Myocyte (in vitro differentiated cells): Measurements from ENCODE around the gene DAO. TPM values are rescaled to one million over a fixed set of nuclear protein-coding genes. Genes with fewer than 3 reads are reported as not detected.

Experiments
- DNase-seq: peaks from one replicate; pipeline ENCODE4 v3.0.0-alpha.2; 2012; ENCODE audit warnings: low read depth
- total RNA-seq: library from RNA; depleted of rRNA; stranded (reverse); fragments of >200 nt; gene quantifications from 2 replicates; pipeline ENCODE4 v1.2.3, GENCODE V29; 2014

The DAO gene
- total RNA-seq, 1 donor from 2014 or later = not detected

DNA sequence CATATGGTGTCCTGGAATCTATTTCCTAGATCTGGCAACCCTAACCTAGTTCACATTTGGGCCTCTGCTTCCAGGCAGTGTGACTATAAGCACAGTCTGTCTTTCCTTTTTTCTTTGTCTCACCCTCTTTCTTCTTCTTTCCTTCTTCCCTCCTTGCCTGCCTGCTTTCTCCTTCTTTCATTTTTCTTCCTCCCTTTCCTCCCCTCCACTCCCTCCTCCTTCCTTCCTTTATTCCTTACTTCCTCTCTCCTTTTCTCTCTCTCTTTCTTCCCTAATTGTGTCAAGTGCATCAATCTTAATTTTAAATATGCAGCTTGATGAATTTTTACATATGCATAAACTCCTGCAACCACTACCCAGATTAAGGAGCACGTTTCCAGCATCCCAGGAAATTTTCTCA lies 4.6 kb upstream of the DAO start:
- DNase-seq = no peak

DNA sequence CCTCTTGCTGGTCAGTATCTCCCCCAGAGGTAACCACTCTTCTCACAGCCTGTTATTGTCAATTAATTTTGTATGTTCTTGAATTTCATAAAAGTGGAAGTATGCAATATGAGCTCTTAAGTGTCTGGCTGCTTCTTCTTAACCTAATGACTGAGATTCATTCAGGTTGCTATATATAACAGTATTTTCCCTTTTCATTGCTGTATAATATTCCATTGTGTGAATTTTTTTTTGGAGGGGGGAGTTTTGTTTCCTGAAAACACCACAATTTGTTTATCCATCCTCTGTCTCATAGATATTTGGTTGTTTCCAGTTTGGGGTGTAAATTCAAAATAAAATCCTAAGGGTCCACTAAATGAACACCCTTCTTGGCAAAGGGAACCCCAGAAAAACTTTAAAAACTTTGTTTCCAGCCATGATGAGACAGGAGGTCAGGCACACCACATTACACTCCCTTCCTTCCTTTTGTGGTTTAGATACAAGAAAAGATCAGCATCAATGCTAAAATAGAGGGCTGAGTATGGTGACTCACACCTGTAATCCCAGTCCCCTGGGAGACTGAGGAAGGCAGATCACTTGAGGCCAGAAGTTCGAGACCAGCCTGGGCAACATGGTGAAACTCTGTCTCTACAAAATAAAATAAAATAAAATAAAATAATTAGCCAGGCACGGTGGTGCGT lies 4.1 kb upstream of the DAO start:
- no peak for DNase-seq

DNA sequence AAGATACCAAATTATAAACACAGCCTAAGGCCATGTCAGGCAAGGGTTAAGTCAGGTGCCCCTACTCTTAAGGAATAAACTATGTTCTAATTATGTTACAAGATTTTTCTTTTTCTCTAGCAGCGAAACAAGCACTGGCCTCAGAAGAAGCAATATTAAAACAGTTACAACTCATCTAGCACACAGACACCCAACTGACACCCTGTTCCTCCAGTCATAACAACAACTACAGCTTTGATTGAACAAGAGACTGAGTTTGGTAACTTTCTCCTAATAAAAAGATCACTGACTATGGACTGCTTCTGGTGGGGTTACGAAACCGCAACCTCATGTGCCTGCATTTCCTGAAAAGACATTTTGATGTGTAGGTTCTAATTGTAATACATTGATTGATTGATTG lies 3.3 kb upstream of the DAO start:
- no peak for DNase-seq

DNA sequence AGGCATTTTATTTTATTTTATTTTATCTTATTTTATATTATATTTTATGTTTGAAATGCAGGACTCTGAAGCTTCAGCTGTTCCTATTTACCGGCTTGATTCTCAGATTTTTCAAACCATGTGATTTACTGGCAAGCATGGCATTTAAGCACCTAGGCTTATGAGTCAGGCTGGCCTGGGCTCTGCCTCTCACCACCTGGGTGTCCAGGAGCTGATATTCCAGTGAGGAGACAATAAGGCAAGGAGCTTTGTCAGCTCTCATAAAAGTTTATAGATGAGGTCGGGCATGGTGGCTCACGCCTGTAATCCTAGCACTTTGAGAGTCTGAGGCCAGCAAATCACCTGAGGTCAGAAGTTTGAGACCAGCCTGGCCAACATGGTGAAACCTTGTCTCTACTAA lies 2.1 kb downstream of the DAO start:
- DNase-seq = no peak

DNA sequence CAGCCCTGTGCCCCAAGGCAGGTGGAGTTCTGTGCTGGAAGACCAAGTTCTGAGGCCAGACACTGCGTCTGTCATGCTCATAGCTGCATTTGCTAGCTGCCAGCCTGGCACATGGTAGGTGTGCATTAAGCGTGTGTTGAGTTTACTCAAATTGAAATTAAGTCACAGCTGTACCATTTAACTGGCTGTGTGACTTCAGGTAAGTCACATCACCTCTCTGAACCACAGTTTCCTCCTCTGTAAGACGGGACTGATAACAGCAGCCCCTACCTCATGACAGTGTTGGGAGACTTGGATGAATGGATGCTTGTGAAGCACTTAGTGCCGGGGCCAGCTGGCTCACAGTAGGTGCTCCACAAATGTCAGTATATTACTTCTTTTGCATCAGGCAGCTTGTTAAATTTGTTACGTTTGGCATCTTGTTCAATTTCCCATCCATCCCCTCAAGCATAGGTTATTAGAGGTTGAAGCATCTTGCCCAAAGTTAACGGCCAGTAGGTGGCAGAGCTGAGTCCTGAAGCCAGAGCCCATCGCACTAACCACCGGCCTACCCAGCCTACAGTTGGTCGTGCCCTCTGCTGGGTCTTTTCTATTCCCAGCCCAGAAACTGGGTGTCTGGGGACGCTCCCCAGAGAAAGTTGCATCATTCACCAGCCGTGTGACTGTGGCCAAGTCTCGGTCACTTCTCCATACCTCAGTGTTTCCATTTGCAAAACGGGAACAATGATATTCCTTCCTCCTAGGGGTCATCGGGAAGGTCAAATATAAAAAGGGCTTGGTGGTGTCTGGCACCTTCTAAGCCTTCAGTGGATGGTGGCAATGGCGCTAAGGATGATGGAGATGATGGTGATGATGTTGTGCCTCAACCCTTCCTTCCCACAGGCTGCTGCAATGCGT lies 4.5 kb downstream of the DAO start:
- DNase-seq = peak; percentile 28

DNA sequence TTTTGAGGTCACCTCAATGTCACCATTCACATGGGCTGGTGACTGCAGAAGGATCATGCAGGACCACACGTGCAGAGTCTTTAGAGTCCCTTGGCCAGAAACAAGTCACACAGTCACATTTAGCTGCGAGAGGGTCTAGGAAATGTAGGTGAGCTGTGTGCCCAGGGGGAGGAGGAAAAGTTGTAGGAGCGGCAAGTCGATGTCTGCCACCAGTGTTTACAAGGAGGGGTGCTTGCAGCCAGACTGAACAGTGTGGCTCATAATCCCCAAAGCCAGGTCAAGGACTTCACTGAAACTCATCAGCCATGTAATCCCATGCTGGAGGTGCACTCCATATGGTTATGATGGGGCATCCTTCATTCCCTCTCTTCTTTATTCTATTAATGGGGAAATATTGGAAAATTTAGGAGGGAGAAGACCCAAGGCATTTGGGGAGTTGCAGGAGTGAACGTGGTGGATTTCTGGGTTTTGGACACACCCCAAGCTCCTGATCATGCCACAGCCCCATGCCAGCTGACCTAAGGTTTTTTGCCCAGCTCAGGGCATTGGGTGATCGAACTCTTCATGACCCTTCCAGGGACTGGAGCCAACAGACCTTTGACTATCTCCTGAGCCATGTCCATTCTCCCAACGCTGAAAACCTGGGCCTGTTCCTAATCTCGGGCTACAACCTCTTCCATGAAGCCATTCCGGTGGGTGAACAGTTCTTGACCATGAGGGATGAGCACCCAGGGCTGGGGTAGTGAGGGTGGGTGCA lies 7.2 kb downstream of the DAO start:
- DNase-seq = no peak

DNA sequence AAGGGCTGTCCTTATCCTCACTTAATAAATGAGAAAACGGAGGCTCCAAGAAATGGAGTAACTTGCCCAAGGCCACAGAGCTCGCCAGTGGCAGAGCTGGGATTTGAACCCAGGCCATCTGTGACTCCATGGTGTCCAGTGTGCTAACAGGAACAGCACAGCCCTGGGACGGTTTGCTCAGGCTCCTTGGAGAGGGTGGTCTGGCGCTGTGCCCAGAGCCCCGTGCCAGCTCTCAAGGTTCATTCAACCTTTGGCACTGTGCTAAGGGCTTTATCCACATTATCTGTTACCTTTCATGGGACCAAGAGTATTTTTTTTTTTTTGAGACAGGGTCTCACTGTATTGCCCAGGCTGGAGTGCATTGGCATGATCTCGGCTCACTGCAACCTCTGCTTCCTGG lies 8.1 kb downstream of the DAO start:
- DNase-seq = no peak

DNA sequence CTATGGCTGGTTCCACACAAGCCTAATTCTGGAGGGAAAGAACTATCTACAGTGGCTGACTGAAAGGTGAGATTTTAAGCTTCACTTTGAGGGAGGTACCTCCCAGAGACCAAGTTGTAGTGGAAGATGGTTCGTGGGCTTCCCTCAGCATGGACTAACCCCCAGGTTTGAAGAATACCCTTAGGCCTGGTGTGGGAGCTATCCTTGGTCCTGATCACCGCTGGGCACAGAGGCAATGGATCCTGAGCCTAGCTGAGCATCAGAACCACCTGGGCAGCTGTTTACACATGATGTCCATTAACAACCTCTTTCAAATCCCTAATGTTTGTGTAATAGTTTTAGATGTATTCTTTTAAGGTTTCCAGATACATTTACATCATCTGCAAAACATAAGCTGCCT lies 10.3 kb downstream of the DAO start:
- DNase-seq = peak; percentile 25

DNA sequence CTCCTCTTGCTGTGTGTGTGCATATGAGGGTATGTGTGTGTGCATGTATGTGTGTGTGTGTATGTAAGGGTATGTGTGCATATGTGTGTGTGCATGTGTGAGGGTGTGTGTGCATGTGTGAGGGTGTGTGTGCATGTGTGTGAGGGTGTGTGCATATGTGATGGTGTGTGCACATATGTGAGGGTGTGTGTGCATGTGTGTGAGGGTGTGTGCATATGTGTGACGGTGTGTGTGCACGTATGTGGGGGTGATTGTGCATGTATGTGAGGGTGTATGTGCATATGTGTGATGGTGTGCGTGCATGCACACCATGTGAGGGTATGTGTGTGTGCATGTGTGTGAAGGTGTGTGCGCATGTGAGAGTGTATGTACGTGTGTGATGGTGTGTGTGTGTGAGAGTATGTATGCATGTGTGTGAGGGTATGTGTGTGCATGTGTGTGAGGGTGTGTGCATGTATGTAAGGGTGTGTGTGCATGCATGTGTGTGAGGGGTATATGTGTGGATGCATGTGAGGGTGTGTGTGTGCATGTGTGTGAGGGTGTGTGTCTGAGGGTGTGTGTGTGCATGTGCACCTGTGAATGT lies 15.4 kb downstream of the DAO start:
- DNase-seq = no peak

DNA sequence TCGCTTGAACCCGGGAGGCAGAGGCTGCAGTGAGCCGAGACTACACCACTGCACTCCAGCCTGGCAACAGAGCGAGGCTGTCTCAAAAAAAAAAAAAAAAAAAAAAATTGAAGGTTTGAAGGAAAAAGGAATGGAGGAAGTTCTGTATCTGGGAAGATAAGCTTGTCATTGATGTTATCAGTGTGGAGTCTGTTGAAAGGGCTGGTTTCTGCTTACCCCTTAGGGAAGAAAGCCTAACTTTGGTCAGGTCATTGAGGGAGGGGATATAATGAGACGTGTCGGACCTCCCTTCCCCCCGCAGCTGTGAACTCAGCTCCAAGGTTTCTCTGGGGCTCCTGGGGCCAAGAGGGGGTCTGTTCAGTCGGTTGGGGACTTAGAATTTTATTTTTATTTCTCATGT lies 16.4 kb downstream of the DAO start:
- DNase-seq = no peak

DNA sequence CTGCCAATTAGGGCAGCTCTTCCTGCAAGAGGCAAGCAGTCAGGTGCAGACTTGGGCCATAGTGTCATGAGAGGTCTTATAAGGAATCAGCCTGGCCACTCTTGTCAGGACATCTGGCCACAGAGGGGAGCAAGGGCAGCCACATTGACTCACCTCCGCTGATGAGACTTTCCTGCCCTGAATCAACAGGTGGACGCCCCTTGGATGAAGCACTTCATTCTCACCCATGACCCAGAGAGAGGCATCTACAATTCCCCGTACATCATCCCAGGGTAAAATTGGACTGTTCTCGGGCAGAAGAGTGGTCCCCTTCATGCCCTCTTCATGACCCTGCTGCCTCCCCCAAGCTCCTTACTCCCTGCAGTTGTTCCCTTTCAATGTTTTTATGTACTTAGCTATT lies 16.9 kb downstream of the DAO start:
- no peak for DNase-seq

DNA sequence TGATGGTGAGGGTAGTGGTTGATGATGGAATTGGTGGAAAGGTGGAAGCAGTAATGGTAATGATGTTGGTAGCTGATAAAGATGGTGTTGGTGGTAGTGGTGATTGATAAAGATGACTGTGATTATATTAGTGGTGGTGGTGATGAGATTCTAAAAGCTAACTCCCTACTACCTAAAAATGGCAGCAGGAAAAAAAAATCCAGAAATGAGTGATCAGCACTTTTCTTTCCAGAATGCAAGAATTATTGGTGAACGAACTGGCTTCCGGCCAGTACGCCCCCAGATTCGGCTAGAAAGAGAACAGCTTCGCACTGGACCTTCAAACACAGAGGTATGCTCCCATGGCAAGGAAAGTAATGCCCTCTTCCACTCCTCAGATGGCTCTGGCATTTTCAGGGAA lies 19.3 kb downstream of the DAO start:
- no peak for DNase-seq

DNA sequence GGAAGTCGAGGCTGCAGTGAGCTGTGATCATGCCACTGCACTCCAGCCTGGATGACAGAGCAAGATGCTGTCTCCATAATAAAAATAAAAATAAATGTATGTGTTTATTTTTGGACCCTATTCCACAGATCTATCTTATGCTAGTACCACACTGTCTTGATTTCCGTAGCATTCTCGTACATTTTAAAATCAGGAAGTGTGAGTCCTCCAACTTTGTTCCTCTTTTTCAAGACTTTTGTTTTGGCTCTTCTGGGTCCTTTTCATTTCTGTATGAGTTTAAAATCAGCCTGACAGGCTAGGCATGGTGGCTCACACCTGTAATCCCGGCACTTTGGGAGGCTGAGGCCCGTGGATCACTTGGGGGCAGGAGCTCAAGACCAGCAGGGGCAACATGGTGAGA lies 25.8 kb downstream of the DAO start:
- no peak for DNase-seq

DNA sequence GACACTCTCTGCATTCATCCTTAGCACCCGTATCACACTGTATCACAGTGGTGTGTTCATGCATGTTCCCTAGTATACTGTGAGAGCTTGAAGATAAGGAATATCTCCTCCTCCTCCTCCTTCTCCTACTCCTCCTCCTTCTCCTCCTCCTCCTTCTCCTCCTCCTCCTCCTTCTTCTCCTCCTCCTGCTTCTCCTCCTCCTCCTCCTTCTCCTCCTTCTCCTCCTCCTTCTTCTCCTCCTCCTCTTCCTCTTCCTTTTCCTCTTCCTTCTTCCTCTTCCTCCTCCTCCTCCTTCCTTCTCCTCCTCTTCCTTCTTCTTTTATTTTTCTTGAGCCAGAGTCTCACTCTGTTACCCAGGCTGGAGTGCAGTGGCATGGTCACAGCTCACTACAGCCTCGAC lies 27.1 kb downstream of the DAO start:
- no peak for DNase-seq

DNA sequence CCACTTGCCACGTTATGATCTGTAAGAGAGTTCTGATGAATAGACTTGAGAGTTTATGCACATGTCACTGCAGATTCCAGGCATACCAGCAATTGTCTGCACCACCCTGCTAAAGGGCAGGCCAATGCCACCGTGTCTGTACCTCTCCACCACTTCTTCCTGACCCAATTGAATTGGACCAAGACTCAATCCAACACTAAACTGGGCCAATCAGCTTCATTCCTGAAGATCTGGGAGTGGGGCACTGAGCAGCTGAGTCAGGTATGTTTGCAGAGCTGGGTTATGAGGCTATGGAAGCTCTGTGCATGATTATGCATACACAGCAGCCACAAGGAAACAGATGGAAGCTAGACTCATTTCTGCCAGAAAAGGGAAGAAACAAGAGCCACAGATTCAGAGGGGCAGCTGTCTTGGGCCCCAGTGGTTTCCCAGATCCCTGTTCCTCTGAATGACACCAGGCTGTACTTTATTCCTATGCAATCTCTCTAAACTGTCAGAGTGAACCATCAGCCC lies 28.0 kb downstream of the DAO start:
- peak; percentile 54 for DNase-seq

DNA sequence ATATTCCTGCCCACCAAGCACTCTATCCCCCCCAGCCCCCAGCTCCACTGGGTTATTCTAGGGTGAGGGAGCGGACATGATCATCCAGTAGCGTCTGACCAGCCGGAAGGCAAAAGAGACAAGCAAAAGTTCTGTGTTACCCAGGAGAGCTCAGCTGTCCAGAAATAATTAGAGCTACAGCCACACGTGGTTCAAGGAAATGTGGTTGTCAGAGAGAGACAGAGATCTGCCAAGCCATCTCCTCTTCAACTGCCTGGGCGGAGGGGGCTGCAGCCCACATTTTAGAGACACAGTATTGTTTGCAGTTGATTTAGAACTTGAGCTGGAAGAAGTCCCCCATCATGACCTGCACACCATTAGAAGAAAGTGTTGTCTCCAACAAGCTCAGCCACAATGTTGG lies 30.4 kb downstream of the DAO start:
- peak; percentile 35 for DNase-seq

DNA sequence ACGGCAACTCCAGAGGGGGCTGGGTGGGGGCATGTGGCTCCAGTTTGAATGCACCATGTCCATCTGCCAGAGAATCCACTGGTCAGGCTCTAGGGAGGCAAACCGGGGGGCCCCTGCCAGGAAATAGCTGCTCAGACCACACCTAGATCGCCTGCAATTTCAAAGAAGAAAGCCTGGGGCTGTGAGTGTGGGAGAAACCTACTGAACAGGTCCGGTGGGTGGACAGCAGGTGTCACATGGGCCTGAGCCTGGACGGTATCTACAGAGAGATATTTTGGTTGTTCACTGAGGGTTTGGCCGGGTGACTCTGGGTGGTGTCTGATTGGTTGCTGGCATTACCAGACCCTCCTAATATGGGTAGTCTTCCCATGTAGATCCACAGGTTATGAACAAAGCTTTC lies 32.0 kb downstream of the DAO start:
- no peak for DNase-seq

DNA sequence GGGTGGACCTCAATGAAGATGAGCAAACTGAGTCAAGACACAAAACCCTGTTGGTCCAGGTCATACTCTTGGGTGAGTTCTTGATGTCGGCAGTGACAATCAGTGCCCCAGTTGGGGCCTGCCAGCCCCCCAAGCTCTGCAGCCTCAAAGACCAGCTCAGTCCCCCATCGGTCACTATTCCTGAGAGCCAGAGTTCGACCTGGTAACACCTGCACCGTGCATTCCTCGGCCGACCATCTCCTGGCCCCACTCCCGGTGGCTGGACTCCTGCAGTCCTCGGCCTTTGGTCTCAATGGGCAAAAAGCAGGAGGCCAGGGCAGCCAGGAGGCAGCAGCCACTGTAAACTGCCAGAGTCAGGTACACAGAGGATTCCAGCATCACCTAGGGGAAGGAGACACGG lies 32.5 kb downstream of the DAO start:
- no peak for DNase-seq

DNA sequence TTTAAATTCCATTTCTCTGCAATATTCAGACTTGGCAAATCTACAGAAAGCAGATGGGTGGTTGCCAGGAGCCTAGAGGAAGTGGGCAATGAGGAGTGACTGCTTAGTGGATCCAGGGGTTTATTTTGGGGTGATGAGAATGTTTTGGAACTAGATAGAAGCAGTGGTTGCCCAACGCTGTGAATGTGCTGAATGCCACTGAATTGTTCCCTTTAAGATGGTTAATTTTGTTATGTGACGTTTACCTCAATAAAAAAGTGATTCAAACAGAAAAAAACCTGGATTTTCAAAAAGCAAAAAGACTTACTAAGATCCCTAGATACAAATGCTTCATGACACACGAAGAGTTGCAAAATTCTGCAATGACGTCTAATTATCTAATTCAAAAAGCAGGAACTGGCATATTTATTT lies 34.2 kb downstream of the DAO start:
- peak; percentile 67 for DNase-seq

DNA sequence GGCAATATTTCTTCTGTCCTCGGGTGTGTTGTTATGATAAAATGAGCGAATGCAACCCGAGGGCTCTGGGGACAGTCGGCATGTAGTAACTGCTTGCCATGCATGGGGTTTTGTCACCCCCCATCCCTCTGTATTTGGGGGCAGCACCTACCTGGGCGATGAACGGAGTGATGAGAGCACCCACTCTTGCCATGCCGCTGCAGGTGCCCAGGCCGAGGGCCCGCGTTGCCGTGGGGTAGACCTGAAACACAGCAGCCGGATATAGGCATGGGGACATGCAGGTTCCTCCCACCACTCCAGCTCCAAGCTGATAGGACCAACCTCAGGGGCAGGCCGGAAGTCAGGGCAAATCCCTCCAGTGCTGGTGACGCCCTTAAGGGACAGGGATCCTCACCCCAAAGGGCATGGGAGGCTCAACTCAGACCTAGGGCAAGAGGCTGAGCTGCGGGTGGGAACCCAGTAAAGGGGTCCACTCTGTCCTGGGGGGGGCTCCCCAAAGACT lies 35.8 kb downstream of the DAO start:
- DNase-seq = no peak

DNA sequence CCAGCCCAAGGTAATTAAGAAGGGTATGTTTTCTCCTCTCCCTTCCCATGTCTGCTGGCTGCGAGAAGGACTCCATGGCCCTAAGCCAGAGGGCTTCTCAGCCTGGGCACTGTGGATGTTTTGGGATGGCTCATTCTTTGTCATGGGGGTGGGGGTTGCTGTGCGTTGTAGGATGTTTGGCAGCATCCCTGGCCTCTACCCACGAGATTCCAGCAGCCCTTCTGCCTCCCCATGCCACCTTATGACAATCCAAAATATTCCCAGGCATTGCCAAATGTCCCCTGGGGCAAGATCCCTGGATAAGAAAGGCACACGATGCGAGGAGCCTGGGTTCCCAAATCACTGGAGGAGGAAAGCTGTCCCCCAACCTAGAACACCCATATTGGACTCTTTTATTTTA lies 36.4 kb downstream of the DAO start:
- DNase-seq = no peak
